HG03439 (cell line): Measurements from ENCODE around the gene C17orf50.

Source experiments
- ATAC-seq: cut with Tn5 transposase; IDR thresholded peaks from one replicate; pipeline ENCODE4 v1.9.1; 2021; ENCODE audit warnings: mild to moderate bottlenecking, moderate library complexity; ENCODE audit not compliant: unreplicated experiment

The C17orf50 gene

GRCh38 chr17:35760587-35760986 lies at the start of gene C17orf50:
TSS of gene C17orf50 (plus strand) at chr17:35760887. CDS start at chr17:35760942, 55 bp downstream.
- no peak for ATAC-seq

- no peak for ATAC-seq
Measured at GRCh38 chr17:35710950-35711349, 49.7 kb upstream of the C17orf50 start.

- no peak for ATAC-seq
Measured at GRCh38 chr17:35713069-35713728, 47.5 kb upstream of the C17orf50 start.

DNA sequence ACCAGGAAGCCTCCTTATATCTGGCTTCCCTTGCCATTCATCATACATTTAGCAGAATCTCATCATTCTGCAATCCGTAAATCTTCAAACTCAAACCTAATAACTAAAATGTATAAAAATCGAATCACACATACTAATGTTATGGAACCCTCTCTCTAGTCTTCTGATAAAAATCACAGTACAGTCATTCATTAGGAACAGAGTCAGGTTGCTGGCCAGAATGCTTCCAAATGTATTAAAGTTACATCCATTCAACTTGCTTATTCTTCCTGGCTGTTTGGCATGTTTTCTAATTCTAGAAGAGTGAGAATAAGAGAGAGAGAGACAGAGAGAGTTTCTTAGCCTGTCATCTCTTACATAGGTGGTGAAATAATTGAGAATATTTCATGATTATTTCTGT lies 45.7 kb upstream of the C17orf50 start:
- ATAC-seq = no peak

DNA sequence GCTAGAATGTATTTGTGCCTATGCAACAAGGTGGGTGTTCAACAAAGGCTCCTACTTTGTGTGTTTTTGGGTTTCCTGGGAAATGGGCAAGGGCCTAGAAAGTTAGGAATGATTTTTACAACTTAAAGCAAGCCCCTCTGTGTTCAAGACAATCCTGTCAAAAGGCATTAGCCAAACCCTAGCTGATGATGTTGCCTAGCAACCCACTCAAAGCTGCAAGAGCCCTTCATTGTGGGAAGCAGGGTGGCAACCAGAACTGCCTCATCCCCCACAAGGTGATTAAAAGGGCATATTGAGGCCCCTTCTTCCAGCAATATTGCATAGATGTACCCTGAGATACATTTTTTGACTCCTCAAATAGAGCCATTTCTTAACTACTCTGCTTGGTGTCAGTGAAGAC lies 45.3 kb upstream of the C17orf50 start:
- ATAC-seq = no peak

- ATAC-seq = no peak
Measured at GRCh38 chr17:35716173-35716572, 44.5 kb upstream of the C17orf50 start.

- ATAC-seq = no peak
Measured at GRCh38 chr17:35716897-35717465, 43.7 kb upstream of the C17orf50 start.

DNA sequence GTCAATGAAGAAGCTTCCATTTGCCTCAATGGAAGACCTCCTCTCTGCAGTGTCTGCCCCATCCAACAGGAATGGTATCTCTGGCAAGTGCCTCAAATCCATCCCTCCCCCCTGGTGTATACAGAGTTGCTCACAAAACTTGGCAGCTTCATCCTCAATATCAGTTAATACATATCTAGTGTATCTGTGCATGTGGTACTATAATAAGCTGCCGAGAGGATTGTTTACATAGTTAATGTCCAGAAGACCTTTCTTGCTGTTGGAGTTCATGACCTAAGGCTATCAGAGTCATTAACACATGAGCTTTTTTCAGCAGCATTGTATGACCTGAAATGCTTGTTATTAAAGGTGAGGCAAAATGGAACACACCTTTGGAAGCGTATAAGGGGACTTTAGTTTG lies 43.2 kb upstream of the C17orf50 start:
- ATAC-seq = no peak

- no peak for ATAC-seq
Measured at GRCh38 chr17:35723735-35724134, 37.0 kb upstream of the C17orf50 start.

GRCh38 chr17:35725058-35725457 lies 35.6 kb upstream of the C17orf50 start:
- ATAC-seq = no peak

- no peak for ATAC-seq
Measured at GRCh38 chr17:35725802-35726126, 34.9 kb upstream of the C17orf50 start.

GRCh38 chr17:35726127-35726952 lies 34.3 kb upstream of the C17orf50 start:
- ATAC-seq = no peak

DNA sequence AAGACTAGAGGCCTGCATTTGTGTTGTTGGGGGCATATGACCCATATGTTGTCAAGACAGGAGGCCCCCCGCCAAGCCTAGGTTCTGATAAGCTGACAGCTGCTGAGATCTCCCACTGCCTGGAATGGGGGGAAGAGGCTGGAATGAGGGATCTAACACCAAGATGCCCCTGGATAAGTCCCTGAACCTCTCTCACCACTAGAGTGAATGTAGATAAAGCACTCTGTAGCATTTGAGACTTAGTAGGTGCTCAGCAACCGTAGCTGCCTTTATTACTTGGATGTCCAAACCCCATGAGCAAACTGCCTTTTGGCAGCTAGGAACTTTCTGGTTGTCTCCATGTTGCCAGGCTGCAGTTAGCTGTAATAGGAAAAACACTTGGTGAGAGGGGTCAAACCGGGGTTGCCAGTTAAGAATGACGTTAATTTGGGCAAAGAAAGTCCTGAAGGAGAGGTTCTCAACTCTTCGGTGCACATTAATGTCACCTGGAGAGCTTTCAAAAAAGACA lies 33.7 kb upstream of the C17orf50 start:
- no peak for ATAC-seq

DNA sequence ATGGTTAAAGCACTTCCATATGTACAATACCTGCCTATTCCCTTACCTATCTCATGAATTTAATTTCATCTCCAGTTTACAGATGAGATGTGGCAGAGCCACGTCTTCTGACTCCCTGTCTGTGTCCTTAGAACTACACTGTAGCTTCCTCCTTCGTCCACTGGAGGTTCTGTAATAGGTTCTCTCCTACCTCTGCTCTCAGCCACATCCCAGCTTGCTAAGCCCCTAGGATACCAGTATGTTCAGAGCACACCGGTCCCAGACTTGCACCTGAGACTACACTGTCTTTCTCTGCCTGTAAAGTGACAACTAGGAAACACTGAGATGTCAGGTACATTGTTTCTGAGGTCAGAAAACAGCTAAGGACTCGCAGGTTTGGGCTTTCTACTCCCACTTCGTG lies 33.1 kb upstream of the C17orf50 start:
- ATAC-seq = no peak

DNA sequence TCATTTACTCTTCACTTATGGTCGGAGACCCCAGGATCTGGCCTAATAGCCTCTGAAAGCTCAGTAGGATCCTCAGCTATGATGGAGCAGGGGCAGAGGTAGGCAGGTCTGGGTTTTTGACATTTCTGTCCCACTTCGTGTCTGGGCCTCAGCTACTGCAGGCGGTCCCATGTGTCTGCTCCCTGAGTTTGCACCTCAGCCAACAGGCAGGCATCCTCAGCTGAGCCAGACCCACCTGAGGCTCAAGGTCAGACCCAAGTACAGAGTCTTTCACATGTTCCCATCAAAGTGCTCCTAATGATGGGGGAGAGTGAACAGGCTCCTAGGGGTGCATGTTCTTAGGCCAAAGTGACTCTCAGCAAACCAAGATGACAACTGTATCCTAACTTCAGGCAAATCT lies 32.1 kb upstream of the C17orf50 start:
- ATAC-seq = no peak

- no peak for ATAC-seq
Measured at GRCh38 chr17:35729405-35729833, 31.3 kb upstream of the C17orf50 start.

DNA sequence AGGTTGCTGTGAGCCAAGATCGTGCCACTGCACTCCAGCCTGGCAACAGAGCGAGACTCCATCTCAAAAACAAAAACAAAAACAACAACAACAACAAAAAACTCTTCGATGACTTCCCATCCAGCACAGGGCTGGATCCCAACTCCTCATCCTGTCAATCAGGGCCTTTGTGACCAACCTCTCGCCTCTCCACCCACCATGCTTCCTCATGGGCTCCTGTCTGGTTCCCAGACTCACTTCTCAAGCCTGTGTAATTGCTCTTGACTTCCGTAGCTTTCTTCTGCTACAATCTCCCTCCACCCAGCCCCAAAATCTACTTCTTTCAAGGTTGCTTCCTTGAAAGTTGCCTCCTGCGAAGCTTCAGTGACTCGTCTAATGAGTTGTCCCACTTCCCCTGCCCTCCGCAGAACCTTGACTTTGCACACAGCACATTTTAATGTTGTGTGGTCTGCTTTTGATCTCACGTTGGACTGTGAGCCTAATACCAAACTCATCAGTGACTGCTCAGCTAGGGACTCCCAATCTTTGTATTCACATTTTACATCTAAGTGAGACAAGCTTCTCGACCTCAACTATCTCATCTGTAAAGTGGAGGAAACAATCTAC lies 30.2 kb upstream of the C17orf50 start:
- no peak for ATAC-seq

GRCh38 chr17:35731239-35731916 lies 29.3 kb upstream of the C17orf50 start, which contains the start of gene RASL10B:
TSS of gene RASL10B (plus strand) at chr17:35731639. CDS start at chr17:35735185, 3,546 bp downstream.
- ATAC-seq = no peak

GRCh38 chr17:35731917-35732805 lies 28.5 kb upstream of the C17orf50 start:
- no peak for ATAC-seq

GRCh38 chr17:35732806-35733136 lies 27.9 kb upstream of the C17orf50 start:
- no peak for ATAC-seq
